COR-L47 (cell line): ENCODE data around the gene PRPF19.

Experiments used
- DNase-seq: peaks from one replicate; lab custom pipeline; 2025; lab: John Stamatoyannopoulos, UW

Gene PRPF19

DNA sequence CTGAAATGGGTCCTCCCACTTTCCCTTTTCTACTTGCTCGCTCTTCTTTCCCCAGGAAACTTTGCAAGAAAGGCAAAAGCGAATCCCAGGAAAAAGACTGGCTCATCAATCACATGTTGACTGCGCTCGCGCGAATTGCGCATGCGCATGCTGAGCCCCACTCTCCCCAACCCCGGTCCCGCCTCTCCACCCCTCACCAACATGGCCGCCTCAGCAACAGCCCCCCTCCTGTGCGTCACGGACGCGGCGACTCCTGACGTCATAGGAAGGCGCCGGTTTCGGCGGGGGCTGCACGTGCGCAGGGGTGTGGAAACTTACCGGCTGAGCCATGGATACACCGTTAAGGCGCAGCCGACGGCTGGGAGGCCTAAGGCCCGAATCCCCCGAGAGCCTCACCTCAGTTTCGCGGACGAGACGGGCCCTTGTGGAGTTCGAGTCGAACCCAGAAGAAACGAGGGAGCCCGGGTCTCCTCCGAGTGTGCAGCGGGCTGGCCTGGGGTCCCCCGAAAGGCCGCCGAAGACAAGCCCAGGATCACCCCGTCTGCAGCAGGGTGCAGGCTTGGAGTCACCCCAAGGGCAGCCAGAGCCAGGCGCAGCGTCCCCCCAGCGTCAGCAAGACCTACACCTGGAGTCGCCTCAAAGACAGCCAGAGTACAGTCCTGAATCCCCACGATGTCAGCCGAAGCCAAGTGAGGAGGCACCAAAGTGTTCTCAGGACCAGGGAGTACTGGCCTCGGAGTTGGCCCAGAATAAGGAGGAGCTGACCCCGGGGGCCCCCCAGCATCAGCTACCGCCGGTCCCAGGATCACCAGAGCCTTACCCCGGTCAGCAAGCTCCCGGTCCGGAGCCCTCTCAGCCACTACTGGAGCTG lies 64.4 kb downstream of the PRPF19 start, which contains the start of gene CCDC86:
Gene CCDC86, plus strand, starts transcription at position 317 of the 871 bp plus-strand sequence. Its CDS starts 12 bp downstream, at position 329.
- peak; percentile 92 for DNase-seq
